Right lobe of liver (tissue), 4 donors: ENCODE data around the gene SGTA.

Source experiments
- POLR2A ChIP-seq: fragments of 450-650 bp; IDR thresholded peaks from one replicate; pipeline ENCODE4 v1.6.1; 2017; ENCODE audit warnings: antibody characterized with exemption, mild to moderate bottlenecking
- TF ChIP-seq, protein P1 (sequence below), 4 donors: fragments of 200-600 bp in 3 of 4; fragments of 450-650 bp in 1 of 4; IDR thresholded peaks; one replicate each; pipeline versions ENCODE4 v1.5.1 to v1.8.0; 2016 to 2022; ENCODE audit warnings: antibody characterized with exemption in 4 of 4, mild to moderate bottlenecking in 2 of 4
- donor health status: DM: no; HTN: no; CAD: no.
- donor health status: DM: no; HTN: no; CAD: no.
- donor health status: DM: no; HTN: yes; CAD: no.

DNA sequence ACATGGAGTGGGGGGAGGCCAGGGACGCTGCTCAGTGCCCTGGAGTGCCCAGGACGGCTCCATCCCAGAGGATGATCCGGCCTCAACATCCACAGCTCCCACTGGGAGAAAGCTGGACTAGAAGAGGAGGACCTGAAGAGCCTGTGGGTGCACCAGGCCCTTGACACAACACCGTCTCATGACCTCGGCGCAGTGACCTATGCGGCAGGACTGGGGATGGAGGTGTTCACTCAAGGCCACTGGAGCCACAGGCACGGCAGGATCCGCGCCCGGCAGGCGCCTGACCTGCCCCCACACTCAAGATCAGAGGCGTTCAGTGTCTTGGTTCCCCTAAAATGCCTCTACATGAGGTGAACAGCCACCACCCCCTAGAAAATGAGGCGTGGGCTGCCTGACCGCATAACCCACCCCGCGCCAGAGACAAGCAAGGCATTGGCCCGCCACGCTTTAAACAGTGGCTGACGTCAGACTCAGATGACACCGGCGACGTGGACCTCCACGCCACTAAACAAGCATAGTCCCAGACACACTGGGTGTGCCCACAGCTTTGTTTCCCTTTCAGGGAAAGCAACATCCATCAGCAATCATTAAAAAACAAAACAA is 8.0 kb downstream of the SGTA start:
- TF ChIP-seq, protein P1, sequence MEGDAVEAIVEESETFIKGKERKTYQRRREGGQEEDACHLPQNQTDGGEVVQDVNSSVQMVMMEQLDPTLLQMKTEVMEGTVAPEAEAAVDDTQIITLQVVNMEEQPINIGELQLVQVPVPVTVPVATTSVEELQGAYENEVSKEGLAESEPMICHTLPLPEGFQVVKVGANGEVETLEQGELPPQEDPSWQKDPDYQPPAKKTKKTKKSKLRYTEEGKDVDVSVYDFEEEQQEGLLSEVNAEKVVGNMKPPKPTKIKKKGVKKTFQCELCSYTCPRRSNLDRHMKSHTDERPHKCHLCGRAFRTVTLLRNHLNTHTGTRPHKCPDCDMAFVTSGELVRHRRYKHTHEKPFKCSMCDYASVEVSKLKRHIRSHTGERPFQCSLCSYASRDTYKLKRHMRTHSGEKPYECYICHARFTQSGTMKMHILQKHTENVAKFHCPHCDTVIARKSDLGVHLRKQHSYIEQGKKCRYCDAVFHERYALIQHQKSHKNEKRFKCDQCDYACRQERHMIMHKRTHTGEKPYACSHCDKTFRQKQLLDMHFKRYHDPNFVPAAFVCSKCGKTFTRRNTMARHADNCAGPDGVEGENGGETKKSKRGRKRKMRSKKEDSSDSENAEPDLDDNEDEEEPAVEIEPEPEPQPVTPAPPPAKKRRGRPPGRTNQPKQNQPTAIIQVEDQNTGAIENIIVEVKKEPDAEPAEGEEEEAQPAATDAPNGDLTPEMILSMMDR (IDR thresholded peaks at IDR 0.05): no peak
- TF ChIP-seq POLR2A: no peak
